GM23338 (cell line): ENCODE data around the gene C5AR1. TPM values are rescaled to one million over a fixed set of nuclear protein-coding genes. Genes with fewer than 3 reads are reported as not detected.

Experiments
- ATAC-seq: fragments of 200-7000 bp; cut with Tn5 transposase; 3 replicates; pipeline ENCODE4 v1.9.1; 2020
- DNase-seq: peaks from one replicate; pipeline ENCODE4 v3.0.0-alpha.2; 2015; ENCODE audit warnings: low spot score
- H2AFZ ChIP-seq: fragments of 200-600 bp; sonication (generic); 2 replicates; pipeline ENCODE4 v1.8.0; 2016; ENCODE audit warnings: antibody characterized with exemption, mild to moderate bottlenecking, moderate library complexity
- H3F3A ChIP-seq: fragments of 200-600 bp; sonication (generic); replicated peaks from 2 replicates; pipeline ENCODE4 v1.8.0; 2017; ENCODE audit warnings: antibody characterized with exemption, mixed run types, low read depth
- H3K27ac ChIP-seq: fragments of 200-600 bp; sonication (generic); 2 replicates; pipeline ENCODE4 v1.6.1; 2016; ENCODE audit warnings: low read depth
- H3K27me3 ChIP-seq: fragments of 200-600 bp; sonication (generic); 2 replicates; pipeline ENCODE4 v1.8.0; 2016; ENCODE audit warnings: mild to moderate bottlenecking, mixed run types, moderate library complexity; ENCODE audit not compliant: insufficient read depth
- H3K36me3 ChIP-seq: fragments of 200-600 bp; sonication (generic); 2 replicates; pipeline ENCODE4 v1.8.0; 2016; ENCODE audit warnings: mild to moderate bottlenecking; ENCODE audit not compliant: insufficient read depth
- H3K4me1 ChIP-seq: fragments of 200-600 bp; sonication (generic); 2 replicates; pipeline ENCODE4 v1.8.0; 2016; ENCODE audit warnings: mild to moderate bottlenecking, moderate library complexity; ENCODE audit not compliant: insufficient read depth
- H3K4me2 ChIP-seq: fragments of 200-600 bp; sonication (generic); 2 replicates; pipeline ENCODE4 v1.7.1; 2017; ENCODE audit warnings: mixed run types
- H3K4me3 ChIP-seq: fragments of 200-600 bp; sonication (generic); 2 replicates; pipeline ENCODE4 v1.6.1; 2016; ENCODE audit warnings: mixed run types
- H3K79me2 ChIP-seq: fragments of 200-600 bp; sonication (generic); replicated peaks from 2 replicates; pipeline ENCODE4 v1.8.0; 2017; ENCODE audit warnings: mild to moderate bottlenecking; ENCODE audit not compliant: insufficient read depth
- H3K9me2 ChIP-seq: fragments of 200-600 bp; sonication (generic); 2 replicates; pipeline ENCODE4 v1.8.0; 2017; ENCODE audit not compliant: insufficient read depth
- H4K20me1 ChIP-seq: fragments of 200-600 bp; sonication (generic); replicated peaks from 2 replicates; pipeline ENCODE4 v1.8.0; 2017; ENCODE audit warnings: mild to moderate bottlenecking; ENCODE audit not compliant: insufficient read depth
- H3K27ac Mint-ChIP-seq: 2 replicates; pipeline ENCODE4 v1.8.0; 2020; ENCODE audit warnings: inconsistent platforms, mild to moderate bottlenecking, moderate library complexity, mixed read lengths
- H3K27me3 Mint-ChIP-seq: 3 replicates; pipeline ENCODE4 v1.8.0; 2022; ENCODE audit warnings: low read depth, mild to moderate bottlenecking, moderate library complexity, mixed read lengths, inconsistent platforms; ENCODE audit not compliant: insufficient read depth, poor library complexity
- H3K36me3 Mint-ChIP-seq: 3 replicates; pipeline ENCODE4 v1.8.0; 2021; ENCODE audit warnings: low read depth, mild to moderate bottlenecking, inconsistent platforms, moderate library complexity, mixed read lengths
- H3K4me1 Mint-ChIP-seq: 3 replicates; pipeline ENCODE4 v1.8.0; 2020; ENCODE audit warnings: mild to moderate bottlenecking, inconsistent platforms, mixed read lengths
- H3K4me3 Mint-ChIP-seq: 3 replicates; pipeline ENCODE4 v1.8.0; 2021; ENCODE audit warnings: moderate library complexity, mild to moderate bottlenecking, inconsistent platforms, mixed read lengths
- H3K9me3 Mint-ChIP-seq: 3 replicates; pipeline ENCODE4 v1.8.0; 2020; ENCODE audit warnings: moderate library complexity, mild to moderate bottlenecking, inconsistent platforms, mixed read lengths
- CREB1 ChIP-seq: fragments of 250-450 bp; sonication (Bioruptor Pico); IDR thresholded peaks from 2 replicates; pipeline ENCODE4 v1.5.0; 2020; ENCODE audit warnings: low read depth, mild to moderate bottlenecking, moderate library complexity
- EZH2 ChIP-seq: fragments of 200-600 bp; sonication (generic); IDR thresholded peaks from one replicate; pipeline ENCODE4 v1.8.0; 2017; ENCODE audit warnings: antibody characterized with exemption, mild to moderate bottlenecking, low read depth; ENCODE audit not compliant: unreplicated experiment
- JUNB ChIP-seq: IDR thresholded peaks from one replicate; pipeline ENCODE4 v1.6.1; 2016; ENCODE audit warnings: antibody characterized with exemption; ENCODE audit not compliant: unreplicated experiment
- NANOG ChIP-seq: IDR thresholded peaks from 2 replicates; pipeline ENCODE4 v1.6.1; 2016; ENCODE audit warnings: antibody characterized with exemption, borderline replicate concordance
- STAT1 ChIP-seq: IDR thresholded peaks from one replicate; pipeline ENCODE4 v1.6.1; 2016; ENCODE audit warnings: antibody characterized with exemption; ENCODE audit not compliant: unreplicated experiment
- ZNF114 ChIP-seq: fragments of 250-450 bp; sonication (Bioruptor Pico); IDR thresholded peaks from 2 replicates; pipeline ENCODE4 v1.5.0; 2020; ENCODE audit warnings: mild to moderate bottlenecking, moderate library complexity
- ZNF331 ChIP-seq: fragments of 250-450 bp; sonication (Bioruptor Pico); IDR thresholded peaks from 2 replicates; pipeline ENCODE4 v1.5.0; 2020; ENCODE audit warnings: low read depth, mild to moderate bottlenecking, moderate library complexity
- polyA plus RNA-seq: library from polyadenylated mRNA; unstranded; fragments of >200 nt; fragmentation: Nextera tagmentation; extraction: Ambion mirVana; gene quantifications from 2 replicates; pipeline ENCODE4 v1.2.1, GENCODE V29; 2016
- total RNA-seq: library from RNA; depleted of rRNA; stranded (reverse); fragments of >200 nt; shearing (Covaris generic); gene quantifications from 2 replicates; pipeline ENCODE4 v1.2.3, GENCODE V29; 2014
- TF ChIP-seq, protein P1 (sequence below): fragments of 250-450 bp; sonication (Bioruptor Pico); IDR thresholded peaks from 2 replicates; pipeline ENCODE4 v1.5.0; 2020; ENCODE audit warnings: mild to moderate bottlenecking, moderate library complexity
- TF ChIP-seq, protein P2 (sequence below): IDR thresholded peaks from 2 replicates; pipeline ENCODE4 v1.6.1; 2016; ENCODE audit warnings: antibody characterized with exemption

C5AR1 gene
- total and polyA plus RNA-seq, 2 experiments from 2014 or later, result 0.08 TPM; not detected in 1

DNA sequence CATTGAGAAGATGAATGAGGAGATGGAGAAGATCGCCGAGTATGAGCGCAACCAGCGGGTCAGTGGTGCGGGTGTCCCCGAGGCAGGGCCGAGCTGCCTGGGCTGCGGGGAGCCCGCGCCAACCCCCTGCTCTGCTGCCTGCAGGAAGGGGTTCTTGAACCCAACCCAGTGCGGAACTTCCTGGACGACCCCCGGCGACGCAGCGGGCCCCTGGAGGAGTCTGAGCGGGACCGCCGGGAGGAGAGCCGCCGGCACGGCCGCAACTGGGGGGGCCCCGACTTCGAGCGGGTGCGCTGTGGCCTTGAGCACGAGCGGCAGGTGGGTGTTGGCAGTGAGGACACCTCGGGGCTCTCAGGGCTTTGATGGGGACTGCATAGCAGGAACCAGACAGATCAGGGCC, 45.0 kb upstream of the C5AR1 start (continued):
- TF ChIP-seq, protein P1, sequence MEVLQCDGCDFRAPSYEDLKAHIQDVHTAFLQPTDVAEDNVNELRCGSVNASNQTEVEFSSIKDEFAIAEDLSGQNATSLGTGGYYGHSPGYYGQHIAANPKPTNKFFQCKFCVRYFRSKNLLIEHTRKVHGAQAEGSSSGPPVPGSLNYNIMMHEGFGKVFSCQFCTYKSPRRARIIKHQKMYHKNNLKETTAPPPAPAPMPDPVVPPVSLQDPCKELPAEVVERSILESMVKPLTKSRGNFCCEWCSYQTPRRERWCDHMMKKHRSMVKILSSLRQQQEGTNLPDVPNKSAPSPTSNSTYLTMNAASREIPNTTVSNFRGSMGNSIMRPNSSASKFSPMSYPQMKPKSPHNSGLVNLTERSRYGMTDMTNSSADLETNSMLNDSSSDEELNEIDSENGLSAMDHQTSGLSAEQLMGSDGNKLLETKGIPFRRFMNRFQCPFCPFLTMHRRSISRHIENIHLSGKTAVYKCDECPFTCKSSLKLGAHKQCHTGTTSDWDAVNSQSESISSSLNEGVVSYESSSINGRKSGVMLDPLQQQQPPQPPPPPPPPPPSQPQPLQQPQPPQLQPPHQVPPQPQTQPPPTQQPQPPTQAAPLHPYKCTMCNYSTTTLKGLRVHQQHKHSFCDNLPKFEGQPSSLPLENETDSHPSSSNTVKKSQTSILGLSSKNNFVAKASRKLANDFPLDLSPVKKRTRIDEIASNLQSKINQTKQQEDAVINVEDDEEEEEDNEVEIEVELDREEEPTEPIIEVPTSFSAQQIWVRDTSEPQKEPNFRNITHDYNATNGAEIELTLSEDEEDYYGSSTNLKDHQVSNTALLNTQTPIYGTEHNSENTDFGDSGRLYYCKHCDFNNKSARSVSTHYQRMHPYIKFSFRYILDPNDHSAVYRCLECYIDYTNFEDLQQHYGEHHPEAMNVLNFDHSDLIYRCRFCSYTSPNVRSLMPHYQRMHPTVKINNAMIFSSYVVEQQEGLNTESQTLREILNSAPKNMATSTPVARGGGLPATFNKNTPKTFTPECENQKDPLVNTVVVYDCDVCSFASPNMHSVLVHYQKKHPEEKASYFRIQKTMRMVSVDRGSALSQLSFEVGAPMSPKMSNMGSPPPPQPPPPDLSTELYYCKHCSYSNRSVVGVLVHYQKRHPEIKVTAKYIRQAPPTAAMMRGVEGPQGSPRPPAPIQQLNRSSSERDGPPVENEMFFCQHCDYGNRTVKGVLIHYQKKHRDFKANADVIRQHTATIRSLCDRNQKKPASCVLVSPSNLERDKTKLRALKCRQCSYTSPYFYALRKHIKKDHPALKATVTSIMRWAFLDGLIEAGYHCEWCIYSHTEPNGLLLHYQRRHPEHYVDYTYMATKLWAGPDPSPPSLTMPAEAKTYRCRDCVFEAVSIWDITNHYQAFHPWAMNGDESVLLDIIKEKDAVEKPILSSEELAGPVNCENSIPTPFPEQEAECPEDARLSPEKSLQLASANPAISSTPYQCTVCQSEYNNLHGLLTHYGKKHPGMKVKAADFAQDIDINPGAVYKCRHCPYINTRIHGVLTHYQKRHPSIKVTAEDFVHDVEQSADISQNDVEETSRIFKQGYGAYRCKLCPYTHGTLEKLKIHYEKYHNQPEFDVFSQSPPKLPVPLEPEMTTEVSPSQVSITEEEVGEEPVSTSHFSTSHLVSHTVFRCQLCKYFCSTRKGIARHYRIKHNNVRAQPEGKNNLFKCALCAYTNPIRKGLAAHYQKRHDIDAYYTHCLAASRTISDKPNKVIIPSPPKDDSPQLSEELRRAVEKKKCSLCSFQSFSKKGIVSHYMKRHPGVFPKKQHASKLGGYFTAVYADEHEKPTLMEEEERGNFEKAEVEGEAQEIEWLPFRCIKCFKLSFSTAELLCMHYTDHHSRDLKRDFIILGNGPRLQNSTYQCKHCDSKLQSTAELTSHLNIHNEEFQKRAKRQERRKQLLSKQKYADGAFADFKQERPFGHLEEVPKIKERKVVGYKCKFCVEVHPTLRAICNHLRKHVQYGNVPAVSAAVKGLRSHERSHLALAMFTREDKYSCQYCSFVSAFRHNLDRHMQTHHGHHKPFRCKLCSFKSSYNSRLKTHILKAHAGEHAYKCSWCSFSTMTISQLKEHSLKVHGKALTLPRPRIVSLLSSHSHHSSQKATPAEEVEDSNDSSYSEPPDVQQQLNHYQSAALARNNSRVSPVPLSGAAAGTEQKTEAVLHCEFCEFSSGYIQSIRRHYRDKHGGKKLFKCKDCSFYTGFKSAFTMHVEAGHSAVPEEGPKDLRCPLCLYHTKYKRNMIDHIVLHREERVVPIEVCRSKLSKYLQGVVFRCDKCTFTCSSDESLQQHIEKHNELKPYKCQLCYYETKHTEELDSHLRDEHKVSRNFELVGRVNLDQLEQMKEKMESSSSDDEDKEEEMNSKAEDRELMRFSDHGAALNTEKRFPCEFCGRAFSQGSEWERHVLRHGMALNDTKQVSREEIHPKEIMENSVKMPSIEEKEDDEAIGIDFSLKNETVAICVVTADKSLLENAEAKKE (CRISPR knock-in tag), result no peak
- no peak for TF ChIP-seq ZNF114 (CRISPR knock-in tag)
- no peak for TF ChIP-seq ZNF331
- TF ChIP-seq, protein P2, sequence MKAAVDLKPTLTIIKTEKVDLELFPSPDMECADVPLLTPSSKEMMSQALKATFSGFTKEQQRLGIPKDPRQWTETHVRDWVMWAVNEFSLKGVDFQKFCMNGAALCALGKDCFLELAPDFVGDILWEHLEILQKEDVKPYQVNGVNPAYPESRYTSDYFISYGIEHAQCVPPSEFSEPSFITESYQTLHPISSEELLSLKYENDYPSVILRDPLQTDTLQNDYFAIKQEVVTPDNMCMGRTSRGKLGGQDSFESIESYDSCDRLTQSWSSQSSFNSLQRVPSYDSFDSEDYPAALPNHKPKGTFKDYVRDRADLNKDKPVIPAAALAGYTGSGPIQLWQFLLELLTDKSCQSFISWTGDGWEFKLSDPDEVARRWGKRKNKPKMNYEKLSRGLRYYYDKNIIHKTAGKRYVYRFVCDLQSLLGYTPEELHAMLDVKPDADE, result no peak
- no peak for TF ChIP-seq CREB1 (CRISPR knock-in tag)
- no peak for TF ChIP-seq STAT1
- TF ChIP-seq EZH2, result no peak
- no peak for TF ChIP-seq JUNB
- no peak for TF ChIP-seq NANOG

DNA sequence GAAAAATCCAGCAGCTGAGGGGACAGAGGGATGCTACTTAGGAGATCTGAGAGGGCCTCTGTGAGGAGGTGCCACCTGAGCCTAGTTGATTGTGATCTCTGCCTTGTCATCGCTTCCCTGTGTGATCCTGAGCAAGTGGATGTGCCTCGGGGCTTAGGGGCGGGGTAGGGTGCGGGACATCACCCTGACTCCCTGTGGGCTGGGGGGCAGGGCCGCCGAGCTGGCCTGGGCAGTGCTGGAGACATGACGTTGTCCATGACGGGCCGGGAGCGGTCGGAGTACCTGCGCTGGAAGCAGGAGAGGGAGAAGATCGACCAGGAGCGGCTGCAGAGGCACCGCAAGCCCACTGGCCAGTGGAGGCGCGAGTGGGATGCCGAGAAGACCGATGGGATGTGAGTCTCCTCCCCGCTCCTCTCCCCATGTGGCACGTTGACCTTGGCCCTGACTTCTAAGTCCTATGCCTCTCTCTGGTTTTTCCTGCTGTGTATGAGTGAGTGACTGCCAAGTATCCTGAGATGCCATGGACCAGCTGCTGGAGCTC, 43.2 kb upstream of the C5AR1 start:
- Histone ChIP-seq H3K27me3 (no peaks in the 10 kb centered on the region), H3K4me3 (no peak overlapping the region), H3K79me2 (no peaks in the 10 kb centered on the region), H3K27ac (no peak overlapping the region), H2AFZ (no peak overlapping the region), H3F3A (0 out of 2 replicates have a peak, but pooled peaks cover 8% of the 10 kb centered on the region), H3K9me2 (no peaks in the 10 kb centered on the region), H3K4me1 (no peaks in the 10 kb centered on the region), H4K20me1 (peaks cover 3% of the 10 kb centered on the region), H3K4me2 (no peak overlapping the region), H3K36me3 (no peaks in the 10 kb centered on the region; the same call in 1 of the 2 replicates)
- H3K4me3 Mint-ChIP-seq, result no peak overlapping the region
- H3K27ac Mint-ChIP-seq, result no peak overlapping the region
- peaks cover 65% of the 10 kb centered on the region for H3K36me3 Mint-ChIP-seq
- peaks cover 13% of the 10 kb centered on the region for H3K27me3 Mint-ChIP-seq
- H3K4me1 Mint-ChIP-seq, result peaks cover 4% of the 10 kb centered on the region; the same call in 2 of the 3 replicates
- no peaks in the 10 kb centered on the region; the same call in 2 of the 3 replicates for H3K9me3 Mint-ChIP-seq
- no peak for ATAC-seq
- DNase-seq, result no peak
- TF ChIP-seq ZNF331 (no peak), JUNB (no peak), ZNF114 (CRISPR knock-in tag) (no peak)
